HepG2 (cell line): ENCODE results near the gene ARHGEF39. TPM values are rescaled to one million over a fixed set of nuclear protein-coding genes. Genes with fewer than 3 reads are reported as not detected.

ENCODE experiments used
- CENPX ChIP-seq: sonication (generic); formaldehyde crosslinking; IDR thresholded peaks from 2 replicates; pipeline ENCODE4 v1.9.0; 2021; ENCODE audit warnings: mild to moderate bottlenecking, missing genetic modification reagents, moderate library complexity
- DMAP1 ChIP-seq: IDR thresholded peaks from 2 replicates; pipeline ENCODE4 v1.6.1; 2016
- FOSL2 ChIP-seq: sonication (generic); formaldehyde crosslinking; IDR thresholded peaks from 2 replicates; pipeline ENCODE4 v1.4.0; 2020; ENCODE audit warnings: missing genetic modification reagents
- HNRNPL ChIP-seq: fragments of 200-400 bp; formaldehyde crosslinking; IDR thresholded peaks from 2 replicates; pipeline ENCODE4 v1.6.1; 2017; ENCODE audit warnings: mild to moderate bottlenecking, low read depth, low read length
- ISL2 ChIP-seq: sonication (generic); formaldehyde crosslinking; IDR thresholded peaks from 2 replicates; pipeline ENCODE4 v1.5.0; 2020; ENCODE audit warnings: missing genetic modification reagents
- MED1 ChIP-seq: sonication (generic); formaldehyde crosslinking; IDR thresholded peaks from 2 replicates; pipeline ENCODE4 v1.4.0; 2020; ENCODE audit warnings: missing genetic modification reagents
- MXI1 ChIP-seq: IDR thresholded peaks from 3 replicates; pipeline ENCODE4 v1.6.1; 2012; ENCODE audit warnings: low read depth, low read length, inconsistent platforms, borderline replicate concordance
- MYC ChIP-seq: sonication (generic); formaldehyde crosslinking; IDR thresholded peaks from 2 replicates; pipeline ENCODE4 v1.9.0; 2021; ENCODE audit warnings: missing genetic modification reagents, borderline replicate concordance
- MYNN ChIP-seq: sonication (generic); formaldehyde crosslinking; IDR thresholded peaks from 2 replicates; pipeline ENCODE4 v1.4.0; 2020; ENCODE audit warnings: mild to moderate bottlenecking, low read depth, missing genetic modification reagents
- NKX3-1 ChIP-seq: sonication (generic); formaldehyde crosslinking; IDR thresholded peaks from 2 replicates; pipeline ENCODE4 v1.5.0; 2020; ENCODE audit warnings: missing genetic modification reagents
- PATZ1 ChIP-seq: sonication (generic); formaldehyde crosslinking; IDR thresholded peaks from 2 replicates; pipeline ENCODE4 v1.4.0; 2020; ENCODE audit warnings: missing genetic modification reagents
- PRDM10 ChIP-seq: sonication (generic); formaldehyde crosslinking; IDR thresholded peaks from 2 replicates; pipeline ENCODE4 v1.4.0; 2020; ENCODE audit warnings: low read depth, missing genetic modification reagents
- TIGD3 ChIP-seq: sonication (generic); formaldehyde crosslinking; IDR thresholded peaks from 2 replicates; pipeline ENCODE4 v1.5.1; 2020; ENCODE audit warnings: mild to moderate bottlenecking, missing genetic modification reagents, borderline replicate concordance
- YEATS4 ChIP-seq: sonication (generic); formaldehyde crosslinking; IDR thresholded peaks from 2 replicates; pipeline ENCODE4 v1.4.0; 2020; ENCODE audit warnings: missing genetic modification reagents, borderline replicate concordance
- ZBTB38 ChIP-seq: sonication (generic); formaldehyde crosslinking; IDR thresholded peaks from 2 replicates; pipeline ENCODE4 v1.5.1; 2020; ENCODE audit warnings: mild to moderate bottlenecking, missing genetic modification reagents
- ZFP36 ChIP-seq: fragments of 150-350 bp; IDR thresholded peaks from 2 replicates; pipeline ENCODE4 v1.6.1; 2018; ENCODE audit warnings: borderline replicate concordance, low read length, low read depth; ENCODE audit not compliant: partially characterized antibody
- ZFY ChIP-seq: sonication (generic); formaldehyde crosslinking; IDR thresholded peaks from 2 replicates; pipeline ENCODE4 v1.4.0; 2020; ENCODE audit warnings: missing genetic modification reagents
- ZNF180 ChIP-seq: sonication (generic); formaldehyde crosslinking; IDR thresholded peaks from 2 replicates; pipeline ENCODE4 v1.4.0; 2020; ENCODE audit warnings: low read depth, missing genetic modification reagents, borderline replicate concordance
- ZNF451 ChIP-seq: sonication (generic); formaldehyde crosslinking; IDR thresholded peaks from 2 replicates; pipeline ENCODE4 v1.5.0; 2020; ENCODE audit warnings: mild to moderate bottlenecking, missing genetic modification reagents
- ZNF558 ChIP-seq: sonication (generic); formaldehyde crosslinking; IDR thresholded peaks from 2 replicates; pipeline ENCODE4 v1.9.0; 2022; ENCODE audit warnings: mild to moderate bottlenecking, missing genetic modification reagents, borderline replicate concordance
- ZNF761 ChIP-seq: sonication (generic); formaldehyde crosslinking; conservative IDR thresholded peaks from 2 replicates; pipeline ENCODE4 v1.4.0; 2020; ENCODE audit warnings: mild to moderate bottlenecking, missing genetic modification reagents
- ZSCAN29 ChIP-seq: sonication (generic); formaldehyde crosslinking; conservative IDR thresholded peaks from 2 replicates; pipeline ENCODE4 v1.4.0; 2020; ENCODE audit warnings: mild to moderate bottlenecking, missing genetic modification reagents
- polyA plus RNA-seq, 8 experiments: library from polyadenylated mRNA; depleted of rRNA in 3 of 8; stranded (reverse) in 7 of 8; unstranded in 1 of 8; fragments of >200 nt; fragmentation: Illumina TruSeq in 4 of 8; extraction: Trizol in 4 of 8; gene quantifications; 2 replicates each; pipeline versions ENCODE4 v1.2.1 to v1.2.3, GENCODE V29; 2011 to 2016; ENCODE audit warnings: low read depth in 4 of 8, missing spikeins in 1 of 8, mixed read lengths in 1 of 8; ENCODE audit not compliant: insufficient read depth in 1 of 8
- total RNA-seq, 5 experiments: library from RNA; depleted of rRNA; stranded (reverse); fragments of >200 nt; fragmentation: Illumina TruSeq; extraction: Trizol; gene quantifications; 2 replicates each; pipeline ENCODE4 v1.2.3, GENCODE V29; 2016; ENCODE audit warnings: low read depth in 1 of 5

The ARHGEF39 gene
- total and polyA plus RNA-seq, 2 of the 13 experiments (the other 11 are each of a cell fraction or from before 2014, with no cell fraction given) = 11.2 to 12.3 TPM

- TF ChIP-seq PRDM10 = no peak
- TF ChIP-seq ZBTB38 (CRISPR knock-in tag) = peak; percentile 62; the same call in 1 of the 2 replicates
- TF ChIP-seq MED1 (CRISPR knock-in tag) = 0 out of 2 replicates have a peak, but pooled peaks have one; percentile 18
- peak; percentile 89 for TF ChIP-seq HNRNPL
- 0 out of 3 replicates have a peak, but pooled peaks have one; percentile 24 for TF ChIP-seq MXI1
- TF ChIP-seq ZFP36 = peak; percentile 40
- TF ChIP-seq NKX3-1 (CRISPR knock-in tag) = no peak
- TF ChIP-seq ZSCAN29 (CRISPR knock-in tag) = 0 out of 2 replicates have a peak, but pooled peaks have one; percentile 18
- TF ChIP-seq ZNF558 = 0 out of 2 replicates have a peak, but pooled peaks have one; percentile 0
- TF ChIP-seq ISL2 (CRISPR knock-in tag) = no peak
- peak; percentile 65; the same call in 1 of the 2 replicates for TF ChIP-seq TIGD3 (CRISPR knock-in tag)
- TF ChIP-seq DMAP1 (CRISPR knock-in tag) = 0 out of 2 replicates have a peak, but pooled peaks have one; percentile 37
- peak; percentile 81 for TF ChIP-seq MYC (CRISPR knock-in tag)
- 0 out of 2 replicates have a peak, but pooled peaks have one; percentile 31 for TF ChIP-seq ZFY (CRISPR knock-in tag)
- no peak for TF ChIP-seq MYNN (CRISPR knock-in tag)
- 0 out of 2 replicates have a peak, but pooled peaks have one; percentile 62 for TF ChIP-seq ZNF761 (CRISPR knock-in tag)
- TF ChIP-seq YEATS4 (CRISPR knock-in tag) = 0 out of 2 replicates have a peak, but pooled peaks have one; percentile 36
- TF ChIP-seq FOSL2 (CRISPR knock-in tag) = peak; percentile 65; the same call in 1 of the 2 replicates
- TF ChIP-seq PATZ1 (CRISPR knock-in tag) = peak; percentile 37; the same call in 1 of the 2 replicates
- TF ChIP-seq ZNF180 (CRISPR knock-in tag) = no peak
- TF ChIP-seq ZNF451 (CRISPR knock-in tag) = no peak
- TF ChIP-seq CENPX (CRISPR knock-in tag) = no peak
These were observed 8.4 kb upstream of the ARHGEF39 start, which contains the start of gene CA9 (continued) for GRCh38 chr9:35673132-35674024.
